Natural killer cell (primary cell): ENCODE data around the gene CADM1. TPM values are rescaled to one million over a fixed set of nuclear protein-coding genes. Genes with fewer than 3 reads are reported as not detected.

ENCODE experiments used
- ATAC-seq, 3 donors: fragments of 150-1000 bp in 2 of 3; fragments of 200-7000 bp in 1 of 3; cut with Tn5 transposase; 1 replicate in 1 of 3; 2 replicates in 2 of 3; pipeline ENCODE4 v1.10.0; 2021; ENCODE audit warnings: mild to moderate bottlenecking in 2 of 3, moderate library complexity in 2 of 3
- DNase-seq, 2 donors: peaks; one replicate each; pipeline versions ENCODE4 v3.0.0 to v3.0.0-alpha.2; 2013 to 2021; ENCODE audit warnings: mixed read lengths in 1 of 2
- H3K27ac ChIP-seq: one replicate; pipeline ENCODE4 v1.5.1; 2013; ENCODE audit warnings: mild to moderate bottlenecking, low read length
- H3K27me3 ChIP-seq: one replicate; pipeline ENCODE4 v1.6.1; 2013; ENCODE audit warnings: low read length; ENCODE audit not compliant: control insufficient read depth, insufficient read depth
- H3K36me3 ChIP-seq: one replicate; pipeline ENCODE4 v1.6.1; 2013; ENCODE audit warnings: low read length; ENCODE audit not compliant: control insufficient read depth, insufficient read depth
- H3K4me1 ChIP-seq: one replicate; pipeline ENCODE4 v1.6.1; 2013; ENCODE audit warnings: low read length; ENCODE audit not compliant: control insufficient read depth, insufficient read depth
- H3K4me3 ChIP-seq: one replicate; pipeline ENCODE4 v1.5.1; 2013; ENCODE audit warnings: low read length
- H3K9me3 ChIP-seq: one replicate; pipeline ENCODE4 v1.6.1; 2013; ENCODE audit warnings: low read length; ENCODE audit not compliant: control insufficient read depth, insufficient read depth
- H3K27ac Mint-ChIP-seq, 2 donors: one replicate each; pipeline ENCODE4 v1.8.0; 2022; ENCODE audit warnings: mild to moderate bottlenecking in 2 of 2, mixed read lengths in 2 of 2, moderate library complexity in 1 of 2
- H3K27me3 Mint-ChIP-seq, 2 donors: one replicate each; pipeline ENCODE4 v1.8.0; 2022; ENCODE audit warnings: low read depth in 2 of 2, mixed read lengths in 2 of 2
- H3K36me3 Mint-ChIP-seq: one replicate; pipeline ENCODE4 v1.8.0; 2022; ENCODE audit warnings: mixed read lengths
- H3K4me1 Mint-ChIP-seq, 2 donors: one replicate each; pipeline ENCODE4 v1.8.0; 2022; ENCODE audit warnings: mixed read lengths in 2 of 2
- H3K4me3 Mint-ChIP-seq: one replicate; pipeline ENCODE4 v1.8.0; 2022; ENCODE audit warnings: mild to moderate bottlenecking, moderate library complexity, mixed read lengths
- H3K9me3 Mint-ChIP-seq, 2 donors: one replicate each; pipeline ENCODE4 v1.8.0; 2022; ENCODE audit warnings: mixed read lengths in 2 of 2
- CTCF ChIP-seq: fragments of 200-600 bp; IDR thresholded peaks from one replicate; pipeline ENCODE4 v1.8.0; 2022; ENCODE audit warnings: antibody characterized with exemption
- WGBS: methylation state at CpG from one replicate; pipeline ENCODE4 v1.1.7; 2013; ENCODE audit warnings: missing lambda C conversion rate; ENCODE audit not compliant: insufficient coverage; 5-methylcytosine and 5-hydroxymethylcytosine counted together
- intact Hi-C: fragments of 100-400 bp; cut with micrococcal nuclease; formaldehyde crosslinking; loops from one replicate; pipeline ENCODE4 v1.14.2; 2022
- total RNA-seq, 4 donors: library from RNA; stranded (reverse); fragments of 120-200 nt in 1 of 4; gene quantifications; one replicate each; pipeline versions ENCODE4 v1.2.3 to v1.2.4, GENCODE V29; 2013 to 2022

The CADM1 gene
- total RNA-seq, 3 donors from 2014 or later (not counting 1 experiment from before 2014, with no cell fraction given): 3.2 to 4.2 (median 3.9) TPM

GRCh38 chr11:115304774-115305472 lies 199.3 kb downstream of the CADM1 start:
- Histone ChIP-seq H3K4me3 (no peak overlapping the region), H3K9me3 (no peaks in the 10 kb centered on the region), H3K36me3 (no peaks in the 10 kb centered on the region), H3K27ac (no peak overlapping the region), H3K4me1 (no peaks in the 10 kb centered on the region), H3K27me3 (no peaks in the 10 kb centered on the region)
- intact Hi-C loops: no loop called here
- Mint-ChIP-seq H3K27me3 (peaks cover 7 to 8% of the 10 kb centered on the region in 2 donors), H3K4me3 (no peak overlapping the region), H3K36me3 (no peaks in the 10 kb centered on the region), H3K4me1 (no peaks in the 10 kb centered on the region), H3K9me3 (no peaks in the 10 kb centered on the region), H3K27ac (no peak overlapping the region)
- TF ChIP-seq CTCF: no peak
- DNase-seq (no peak), ATAC-seq (no peak)
- WGBS: 97% methylated on average over 6 of the region's 6 CpGs

GRCh38 chr11:115303929-115304531 lies 200.2 kb downstream of the CADM1 start:
- Mint-ChIP-seq H3K4me3 (no peak overlapping the region), H3K27me3 (peaks cover 7 to 8% of the 10 kb centered on the region in 2 donors), H3K36me3 (no peaks in the 10 kb centered on the region), H3K4me1 (no peaks in the 10 kb centered on the region), H3K27ac (no peak overlapping the region), H3K9me3 (no peaks in the 10 kb centered on the region)
- Histone ChIP-seq H3K4me3 (no peak overlapping the region), H3K4me1 (no peaks in the 10 kb centered on the region), H3K27me3 (no peaks in the 10 kb centered on the region), H3K9me3 (no peaks in the 10 kb centered on the region), H3K27ac (no peak overlapping the region), H3K36me3 (no peaks in the 10 kb centered on the region)
- no peak for ATAC-seq
- intact Hi-C loops: no loop called here
- DNase-seq: no peak
- no peak for TF ChIP-seq CTCF
- 100% methylated on average over 1 of the region's 2 CpGs for whole genome bisulfite sequencing

GRCh38 chr11:115302946-115303703 lies 201.1 kb downstream of the CADM1 start:
- no peak for ATAC-seq
- Mint-ChIP-seq H3K27me3 (peaks cover 7 to 17% of the 10 kb centered on the region in 2 donors), H3K36me3 (no peaks in the 10 kb centered on the region), H3K4me3 (no peak overlapping the region), H3K4me1 (no peaks in the 10 kb centered on the region), H3K9me3 (no peaks in the 10 kb centered on the region), H3K27ac (no peak overlapping the region)
- H3K27ac ChIP-seq: no peak overlapping the region
- H3K4me1 ChIP-seq: no peaks in the 10 kb centered on the region
- H3K27me3 ChIP-seq: no peaks in the 10 kb centered on the region
- intact Hi-C loops: no loop called here
- 94% methylated on average over 3 of the region's 5 CpGs for WGBS
- no peaks in the 10 kb centered on the region for H3K9me3 ChIP-seq
- no peaks in the 10 kb centered on the region for H3K36me3 ChIP-seq
- no peak overlapping the region for H3K4me3 ChIP-seq
- TF ChIP-seq CTCF: no peak
- DNase-seq: no peak
